ENCODE measurements around the gene LIN37.

DNA sequence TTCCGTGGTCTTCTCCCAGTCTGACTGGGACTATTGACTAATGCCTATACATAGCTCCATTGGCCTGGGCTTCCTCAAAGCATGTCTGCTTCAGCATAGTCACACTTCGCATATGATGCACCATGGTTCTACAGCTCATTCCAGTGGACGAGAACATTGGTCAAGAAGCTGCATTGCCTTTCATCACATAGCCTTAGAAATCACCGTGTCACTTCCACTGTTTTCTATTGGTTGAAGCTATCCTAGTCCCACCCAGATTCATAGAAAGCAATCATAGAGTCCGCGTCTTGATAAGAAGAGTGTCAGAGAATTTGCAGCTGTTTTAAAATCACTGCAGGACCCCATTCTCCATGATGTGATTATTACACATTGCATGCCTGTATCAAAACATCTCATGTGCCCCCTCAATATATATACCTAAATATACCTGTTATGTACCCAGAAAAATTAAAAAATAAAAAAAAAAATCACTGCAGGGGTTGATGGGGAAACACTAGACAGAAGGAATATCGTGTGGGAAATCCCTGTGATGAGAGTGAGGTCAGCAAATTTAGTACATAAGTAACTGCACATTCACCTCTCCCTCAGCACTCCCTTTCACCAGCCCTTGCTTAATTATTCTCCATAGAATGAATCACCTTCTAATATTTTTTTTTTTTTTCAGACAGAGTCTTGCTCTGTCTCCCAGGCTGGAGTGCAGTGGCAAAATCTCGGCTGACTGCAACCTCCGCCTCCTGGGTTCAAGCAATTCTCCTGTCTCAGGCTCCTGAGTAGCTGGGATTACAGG lies 24.8 kb downstream of the LIN37 start:
- TF ChIP-seq, protein P1, sequence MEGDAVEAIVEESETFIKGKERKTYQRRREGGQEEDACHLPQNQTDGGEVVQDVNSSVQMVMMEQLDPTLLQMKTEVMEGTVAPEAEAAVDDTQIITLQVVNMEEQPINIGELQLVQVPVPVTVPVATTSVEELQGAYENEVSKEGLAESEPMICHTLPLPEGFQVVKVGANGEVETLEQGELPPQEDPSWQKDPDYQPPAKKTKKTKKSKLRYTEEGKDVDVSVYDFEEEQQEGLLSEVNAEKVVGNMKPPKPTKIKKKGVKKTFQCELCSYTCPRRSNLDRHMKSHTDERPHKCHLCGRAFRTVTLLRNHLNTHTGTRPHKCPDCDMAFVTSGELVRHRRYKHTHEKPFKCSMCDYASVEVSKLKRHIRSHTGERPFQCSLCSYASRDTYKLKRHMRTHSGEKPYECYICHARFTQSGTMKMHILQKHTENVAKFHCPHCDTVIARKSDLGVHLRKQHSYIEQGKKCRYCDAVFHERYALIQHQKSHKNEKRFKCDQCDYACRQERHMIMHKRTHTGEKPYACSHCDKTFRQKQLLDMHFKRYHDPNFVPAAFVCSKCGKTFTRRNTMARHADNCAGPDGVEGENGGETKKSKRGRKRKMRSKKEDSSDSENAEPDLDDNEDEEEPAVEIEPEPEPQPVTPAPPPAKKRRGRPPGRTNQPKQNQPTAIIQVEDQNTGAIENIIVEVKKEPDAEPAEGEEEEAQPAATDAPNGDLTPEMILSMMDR (IDR thresholded peaks at IDR 0.05) = no peak
- TF ChIP-seq POLR2AphosphoS5 (IDR thresholded peaks at IDR 0.05) = no peak

Measured in breast epithelium (tissue), 3 donors.